WERI-Rb-1 (cell line): ENCODE data around the gene TGFBR3.

Experiments
- DNase-seq: peaks from one replicate; pipeline ENCODE4 v3.0.0-alpha.2; 2020
- H3K27ac ChIP-seq: fragments of 250-450 bp; sonication (Bioruptor Pico); 2 replicates; pipeline ENCODE4 v1.5.1; 2020; ENCODE audit warnings: mild to moderate bottlenecking, moderate library complexity
- H3K27me3 ChIP-seq: fragments of 250-450 bp; sonication (Bioruptor Pico); 2 replicates; pipeline ENCODE4 v1.5.1; 2021; ENCODE audit warnings: mild to moderate bottlenecking, low read depth, moderate library complexity; ENCODE audit not compliant: insufficient read depth, severe bottlenecking
- H3K36me3 ChIP-seq: fragments of 250-450 bp; sonication (Bioruptor Pico); 2 replicates; pipeline ENCODE4 v1.5.1; 2020; ENCODE audit warnings: mild to moderate bottlenecking, moderate library complexity
- H3K4me3 ChIP-seq: 2 replicates; pipeline ENCODE4 v1.5.1; 2011; ENCODE audit warnings: low read depth, mild to moderate bottlenecking, control low read depth, low read length
- H3K9me3 ChIP-seq: fragments of 250-450 bp; sonication (Bioruptor Pico); 2 replicates; pipeline ENCODE4 v1.5.1; 2021; ENCODE audit warnings: mild to moderate bottlenecking, moderate library complexity; ENCODE audit not compliant: severe bottlenecking
- TF ChIP-seq, protein P1 (sequence below): IDR thresholded peaks from 2 replicates; pipeline ENCODE4 v1.5.1; 2011; ENCODE audit warnings: low read depth, mild to moderate bottlenecking, control low read depth, inconsistent platforms, low read length

The TGFBR3 gene

GRCh38 chr1:91647061-91647460 is 238.9 kb downstream of the TGFBR3 start:
- Histone ChIP-seq H3K27me3 (no peaks in the 10 kb centered on the region), H3K4me3 (no peak overlapping the region), H3K9me3 (no peaks in the 10 kb centered on the region), H3K36me3 (no peaks in the 10 kb centered on the region), H3K27ac (no peak overlapping the region)
- TF ChIP-seq, protein P1, sequence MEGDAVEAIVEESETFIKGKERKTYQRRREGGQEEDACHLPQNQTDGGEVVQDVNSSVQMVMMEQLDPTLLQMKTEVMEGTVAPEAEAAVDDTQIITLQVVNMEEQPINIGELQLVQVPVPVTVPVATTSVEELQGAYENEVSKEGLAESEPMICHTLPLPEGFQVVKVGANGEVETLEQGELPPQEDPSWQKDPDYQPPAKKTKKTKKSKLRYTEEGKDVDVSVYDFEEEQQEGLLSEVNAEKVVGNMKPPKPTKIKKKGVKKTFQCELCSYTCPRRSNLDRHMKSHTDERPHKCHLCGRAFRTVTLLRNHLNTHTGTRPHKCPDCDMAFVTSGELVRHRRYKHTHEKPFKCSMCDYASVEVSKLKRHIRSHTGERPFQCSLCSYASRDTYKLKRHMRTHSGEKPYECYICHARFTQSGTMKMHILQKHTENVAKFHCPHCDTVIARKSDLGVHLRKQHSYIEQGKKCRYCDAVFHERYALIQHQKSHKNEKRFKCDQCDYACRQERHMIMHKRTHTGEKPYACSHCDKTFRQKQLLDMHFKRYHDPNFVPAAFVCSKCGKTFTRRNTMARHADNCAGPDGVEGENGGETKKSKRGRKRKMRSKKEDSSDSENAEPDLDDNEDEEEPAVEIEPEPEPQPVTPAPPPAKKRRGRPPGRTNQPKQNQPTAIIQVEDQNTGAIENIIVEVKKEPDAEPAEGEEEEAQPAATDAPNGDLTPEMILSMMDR = no peak
- DNase-seq = no peak

DNA sequence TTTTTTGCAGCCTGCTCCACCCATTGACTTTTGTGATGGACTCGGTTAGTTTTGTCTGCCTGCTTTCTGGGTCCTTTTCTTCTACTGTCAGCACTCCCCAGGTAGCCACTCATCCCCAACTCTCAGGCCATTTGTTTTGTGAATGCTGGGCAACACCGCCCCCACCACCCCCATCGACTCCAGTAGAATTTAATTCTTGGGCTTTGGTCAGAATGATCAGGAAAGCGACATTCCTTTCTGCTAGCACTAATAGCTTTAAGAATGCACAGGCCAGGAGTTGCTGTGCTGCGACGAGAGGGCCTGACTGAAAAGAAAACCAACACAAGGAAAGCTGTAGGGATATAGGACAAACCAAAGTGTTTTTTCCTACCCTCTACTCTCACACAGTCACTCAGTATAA is 240.9 kb downstream of the TGFBR3 start:
- no peak overlapping the region for H3K4me3 ChIP-seq
- DNase-seq = no peak
- no peaks in the 10 kb centered on the region for H3K27me3 ChIP-seq
- TF ChIP-seq, protein P1 = no peak
- peaks cover 2% of the 10 kb centered on the region for H3K9me3 ChIP-seq
- H3K27ac ChIP-seq = no peak overlapping the region
- H3K36me3 ChIP-seq = no peaks in the 10 kb centered on the region

DNA sequence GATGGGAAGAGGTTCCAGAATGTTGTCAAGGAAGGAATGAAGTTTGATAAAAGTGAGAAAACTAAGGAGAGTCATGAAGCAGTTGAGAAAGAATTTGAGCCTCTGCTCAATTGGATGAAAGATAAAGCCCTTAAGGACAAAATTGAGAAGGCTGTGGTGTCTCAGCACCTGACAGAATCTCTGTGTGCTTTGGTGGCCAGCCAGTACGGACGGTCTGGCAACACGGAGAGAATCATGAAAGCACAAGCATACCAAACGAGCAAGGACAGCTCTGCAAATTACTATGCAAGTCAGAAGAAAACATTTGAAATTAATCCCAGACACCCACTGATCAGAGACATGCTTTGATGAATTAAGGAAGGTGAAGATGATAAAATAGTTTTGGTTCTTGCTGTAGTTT is 242.5 kb downstream of the TGFBR3 start:
- TF ChIP-seq, protein P1 = no peak
- Histone ChIP-seq H3K9me3 (peaks cover 7% of the 10 kb centered on the region), H3K36me3 (no peaks in the 10 kb centered on the region), H3K27me3 (no peaks in the 10 kb centered on the region), H3K27ac (no peak overlapping the region), H3K4me3 (no peak overlapping the region)
- no peak for DNase-seq

DNA sequence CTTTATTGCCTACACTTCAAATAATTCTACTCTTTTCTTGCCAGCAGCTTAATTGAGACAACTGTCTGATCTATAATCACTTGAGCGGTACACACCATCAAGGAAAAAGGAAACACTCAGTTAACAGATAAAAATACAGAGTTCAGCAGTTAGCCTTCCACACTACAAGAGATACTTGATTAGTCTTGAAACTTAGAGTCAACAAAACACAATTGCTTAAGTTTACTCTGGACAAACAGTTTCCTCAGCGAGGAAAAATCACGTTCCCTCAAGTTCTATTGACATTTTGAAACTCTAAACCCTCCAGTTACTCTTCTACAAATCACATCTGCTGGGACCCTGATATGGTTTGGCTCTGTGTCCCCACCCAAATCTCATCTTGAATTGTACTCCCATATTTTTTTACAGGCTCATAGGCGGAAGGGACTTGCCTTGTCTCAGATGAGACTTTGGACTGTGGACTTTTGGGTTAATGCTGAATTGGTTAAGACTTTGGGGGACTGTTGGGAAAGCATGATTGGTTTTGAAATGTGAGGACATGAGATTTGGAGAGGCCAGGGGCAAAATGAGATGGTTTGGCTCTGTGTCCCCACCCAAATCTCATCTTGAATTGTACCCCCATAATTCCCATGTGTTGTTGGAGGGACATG is 244.9 kb downstream of the TGFBR3 start:
- no peaks in the 10 kb centered on the region for H3K36me3 ChIP-seq
- no peak overlapping the region for H3K4me3 ChIP-seq
- H3K9me3 ChIP-seq = peaks cover 7% of the 10 kb centered on the region
- DNase-seq = no peak
- no peak overlapping the region for H3K27ac ChIP-seq
- no peaks in the 10 kb centered on the region for H3K27me3 ChIP-seq
- TF ChIP-seq, protein P1 = no peak

DNA sequence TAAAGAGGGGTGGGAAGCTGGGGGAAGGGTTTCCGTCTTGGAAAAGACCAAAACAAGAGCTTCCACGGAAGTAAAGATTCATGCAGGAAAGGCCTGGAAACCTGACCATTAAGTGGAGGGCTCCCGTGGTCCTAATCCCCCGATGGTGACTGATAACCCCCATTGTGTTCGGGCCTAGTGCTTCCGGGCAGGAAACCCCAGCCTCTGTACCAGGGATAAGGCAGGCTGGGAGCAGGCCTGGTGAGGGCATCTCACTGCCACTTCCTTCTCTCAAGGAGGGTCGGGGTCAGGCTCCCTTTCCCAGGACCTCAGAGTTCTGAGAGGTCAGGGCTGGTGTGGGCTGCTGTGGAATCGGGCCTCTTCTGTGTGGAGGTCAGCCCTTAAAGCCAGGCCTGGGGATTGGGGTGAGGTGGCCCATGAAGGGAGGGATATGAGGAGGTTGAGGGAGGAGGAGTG is 248.4 kb downstream of the TGFBR3 start:
- H3K27ac ChIP-seq = no peak overlapping the region
- no peak overlapping the region for H3K4me3 ChIP-seq
- H3K36me3 ChIP-seq = no peaks in the 10 kb centered on the region
- TF ChIP-seq, protein P1 = no peak
- DNase-seq = no peak
- H3K27me3 ChIP-seq = no peaks in the 10 kb centered on the region
- H3K9me3 ChIP-seq = peaks cover 7% of the 10 kb centered on the region

- DNase-seq = no peak
- Histone ChIP-seq H3K27me3 (no peaks in the 10 kb centered on the region), H3K27ac (no peak overlapping the region), H3K4me3 (no peak overlapping the region), H3K9me3 (peaks cover 7% of the 10 kb centered on the region), H3K36me3 (no peaks in the 10 kb centered on the region)
- TF ChIP-seq, protein P1 = no peak
Measured at GRCh38 chr1:91635763-91636162, 250.2 kb downstream of the TGFBR3 start.
